Lung (tissue), 12 donors: ENCODE measurements around the gene STOML1. TPM values are rescaled to one million over a fixed set of nuclear protein-coding genes. Genes with fewer than 3 reads are reported as not detected.

Experiments used
- ATAC-seq: fragments of 200-7000 bp; cut with Tn5 transposase; one replicate; pipeline ENCODE4 v1.9.1; 2020; ENCODE audit warnings: moderate number of reproducible peaks; ENCODE audit not compliant: insufficient read depth, low FRiP score
- DNase-seq, 3 donors: peaks; one replicate each; pipeline ENCODE4 v3.0.0-alpha.2; 2013 to 2017
- H3K27ac ChIP-seq, 2 donors: one replicate each; pipeline ENCODE4 v1.5.1; 2013; ENCODE audit warnings: mild to moderate bottlenecking in 2 of 2, moderate library complexity in 2 of 2, control low read depth in 1 of 2, inconsistent platforms in 1 of 2, low read depth in 1 of 2, low read length in 1 of 2
- H3K27me3 ChIP-seq, 3 donors: one replicate each; pipeline ENCODE4 v1.5.1; 2013; ENCODE audit warnings: low read length in 2 of 3; ENCODE audit not compliant: control insufficient read depth in 3 of 3, insufficient read depth in 3 of 3
- H3K36me3 ChIP-seq, 4 donors: one replicate each; pipeline ENCODE4 v1.5.1; 2013; ENCODE audit warnings: low read length in 4 of 4, mild to moderate bottlenecking in 1 of 4, moderate library complexity in 1 of 4; ENCODE audit not compliant: control insufficient read depth in 4 of 4, insufficient read depth in 4 of 4
- H3K4me1 ChIP-seq, 5 donors: one replicate each; pipeline ENCODE4 v1.5.1; 2013; ENCODE audit warnings: low read length in 5 of 5, mild to moderate bottlenecking in 2 of 5, moderate library complexity in 1 of 5; ENCODE audit not compliant: control insufficient read depth in 5 of 5, insufficient read depth in 5 of 5
- H3K4me3 ChIP-seq: one replicate; pipeline ENCODE4 v1.5.1; 2013; ENCODE audit warnings: mild to moderate bottlenecking, control low read depth, moderate library complexity
- H3K9ac ChIP-seq, 2 donors: one replicate each; pipeline ENCODE4 v1.5.1; 2013; ENCODE audit warnings: low read length in 2 of 2, control low read depth in 1 of 2; ENCODE audit not compliant: insufficient read depth in 1 of 2
- H3K9me3 ChIP-seq, 4 donors: one replicate each; pipeline ENCODE4 v1.5.1; 2013; ENCODE audit warnings: low read length in 3 of 4, mild to moderate bottlenecking in 1 of 4, moderate library complexity in 1 of 4; ENCODE audit not compliant: control insufficient read depth in 4 of 4, insufficient read depth in 3 of 4
- WGBS, 2 donors: extraction: QIAGEN DNeasy Blood & Tissue Kit; methylation state at CpG; one replicate each; pipeline ENCODE4 v1.1.7; 2013; 5-methylcytosine and 5-hydroxymethylcytosine counted together
- polyA plus RNA-seq, 2 donors: library from polyadenylated mRNA; stranded (reverse); fragments of 200-250 nt; gene quantifications; one replicate each; pipeline ENCODE4 v1.2.1, GENCODE V29; 2013
- total RNA-seq, 2 donors: library from RNA; depleted of rRNA in 1 of 2; stranded (reverse); fragments of >200 nt in 1 of 2; gene quantifications; one replicate each; pipeline ENCODE4 v1.2.1, GENCODE V29; 2014 to 2021
- TF ChIP-seq, protein P1 (sequence below): IDR thresholded peaks from 2 replicates; pipeline ENCODE4 v1.5.1; 2012; ENCODE audit warnings: mild to moderate bottlenecking; ENCODE audit errors: control extremely low read depth, extremely low read depth
- donor health status: control.
- donor health status: control.
- donor health status: Bipolar disorder and iron deficiency.
- donor health status: healthy.
- donor health status: DM: yes; HTN: yes; CAD: no.

The STOML1 gene
- total and polyA plus RNA-seq, 4 donors, result 10.3 to 35.4 (median 26.9) TPM

DNA sequence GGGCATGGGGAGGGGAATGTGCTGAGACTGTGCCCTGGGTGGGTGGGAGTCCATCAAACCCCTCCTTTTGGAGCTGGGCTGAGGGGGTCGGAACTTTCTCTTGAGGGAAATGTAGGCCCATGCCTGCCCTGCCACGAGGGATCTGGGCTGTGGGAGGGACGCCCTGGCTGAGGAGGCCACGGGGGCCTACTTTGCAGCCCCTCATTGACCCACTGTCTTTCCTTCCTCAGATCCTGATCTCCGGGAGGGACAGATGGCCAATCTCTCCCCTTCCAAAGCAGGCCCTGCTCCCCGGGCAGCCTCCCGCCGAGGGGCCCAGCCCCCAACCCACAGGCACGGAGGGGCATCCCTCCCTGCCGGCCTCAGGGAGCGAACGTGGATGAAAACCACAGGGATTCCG is 40.5 kb downstream of the STOML1 start:
- 43 to 49% methylated on average over 12 to 13 of the region's 13 CpGs for WGBS, 2 donors
- Histone ChIP-seq H3K4me3 (no peak overlapping the region), H3K27me3 (no peaks in the 10 kb centered on the region), H3K27ac (peak overlapping the region; percentile 63 to 74), H3K9me3 (no peaks in the 10 kb centered on the region), H3K36me3 (peaks cover 0 to 37% (median 13%) of the 10 kb centered on the region in 4 donors), H3K9ac (peak overlapping the region in 1 of 2 donors; percentile 76), H3K4me1 (peaks cover 6 to 18% (median 8%) of the 10 kb centered on the region in 5 donors)
- TF ChIP-seq, protein P1, sequence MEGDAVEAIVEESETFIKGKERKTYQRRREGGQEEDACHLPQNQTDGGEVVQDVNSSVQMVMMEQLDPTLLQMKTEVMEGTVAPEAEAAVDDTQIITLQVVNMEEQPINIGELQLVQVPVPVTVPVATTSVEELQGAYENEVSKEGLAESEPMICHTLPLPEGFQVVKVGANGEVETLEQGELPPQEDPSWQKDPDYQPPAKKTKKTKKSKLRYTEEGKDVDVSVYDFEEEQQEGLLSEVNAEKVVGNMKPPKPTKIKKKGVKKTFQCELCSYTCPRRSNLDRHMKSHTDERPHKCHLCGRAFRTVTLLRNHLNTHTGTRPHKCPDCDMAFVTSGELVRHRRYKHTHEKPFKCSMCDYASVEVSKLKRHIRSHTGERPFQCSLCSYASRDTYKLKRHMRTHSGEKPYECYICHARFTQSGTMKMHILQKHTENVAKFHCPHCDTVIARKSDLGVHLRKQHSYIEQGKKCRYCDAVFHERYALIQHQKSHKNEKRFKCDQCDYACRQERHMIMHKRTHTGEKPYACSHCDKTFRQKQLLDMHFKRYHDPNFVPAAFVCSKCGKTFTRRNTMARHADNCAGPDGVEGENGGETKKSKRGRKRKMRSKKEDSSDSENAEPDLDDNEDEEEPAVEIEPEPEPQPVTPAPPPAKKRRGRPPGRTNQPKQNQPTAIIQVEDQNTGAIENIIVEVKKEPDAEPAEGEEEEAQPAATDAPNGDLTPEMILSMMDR, result no peak
- DNase-seq (no peak), ATAC-seq (no peak)

GRCh38 chr15:73950831-73951561 is 41.1 kb downstream of the STOML1 start:
- TF ChIP-seq, protein P1, result peak; percentile 79
- WGBS, 2 donors, result 5 to 7% methylated on average over 15 of the region's 15 CpGs
- peak; percentile 82 for ATAC-seq
- Histone ChIP-seq H3K9me3 (no peaks in the 10 kb centered on the region), H3K9ac (peak overlapping the region in 1 of 2 donors; percentile 76), H3K4me3 (no peak overlapping the region), H3K36me3 (peaks cover 0 to 40% (median 13%) of the 10 kb centered on the region in 4 donors), H3K4me1 (peaks cover 6 to 18% (median 8%) of the 10 kb centered on the region in 5 donors), H3K27ac (peak overlapping the region; percentile 63 to 74), H3K27me3 (no peaks in the 10 kb centered on the region)
- DNase-seq, result peak; percentile 94 to 98 (median 97)

DNA sequence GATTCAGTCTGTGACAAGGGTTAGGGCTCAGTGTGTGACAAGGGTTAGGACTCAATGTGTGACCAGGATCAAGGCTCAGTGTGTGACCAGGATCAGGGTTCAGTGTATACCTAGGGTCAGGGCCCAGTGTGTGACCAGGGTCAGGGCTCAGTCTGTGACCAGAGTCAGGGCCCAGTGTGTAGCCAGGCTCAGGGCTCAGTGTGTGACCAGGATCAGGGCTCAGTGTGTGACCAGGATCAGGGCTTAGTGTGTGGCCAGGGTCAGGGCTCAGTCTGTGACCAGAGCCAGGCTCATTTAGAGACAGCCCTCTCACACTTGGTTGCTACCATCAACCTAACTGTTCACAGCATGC is 41.6 kb downstream of the STOML1 start:
- no peak for DNase-seq
- ATAC-seq, result no peak
- H3K4me1 ChIP-seq, result peaks cover 6 to 18% (median 8%) of the 10 kb centered on the region in 5 donors
- peaks cover 0 to 40% (median 13%) of the 10 kb centered on the region in 4 donors for H3K36me3 ChIP-seq
- H3K9me3 ChIP-seq, result no peaks in the 10 kb centered on the region
- H3K27ac ChIP-seq, result peak overlapping the region in 1 of 2 donors; percentile 15
- TF ChIP-seq, protein P1, result no peak
- no peak overlapping the region for H3K4me3 ChIP-seq
- no peaks in the 10 kb centered on the region for H3K27me3 ChIP-seq
- peak overlapping the region in 1 of 2 donors; percentile 14 for H3K9ac ChIP-seq
